HCEC 1CT (cell line): Measurements from ENCODE around the gene POFUT1.

Experiments
- DNase-seq: peaks from one replicate; pipeline ENCODE4 v3.0.0-alpha.2; 2017

Gene POFUT1

DNA sequence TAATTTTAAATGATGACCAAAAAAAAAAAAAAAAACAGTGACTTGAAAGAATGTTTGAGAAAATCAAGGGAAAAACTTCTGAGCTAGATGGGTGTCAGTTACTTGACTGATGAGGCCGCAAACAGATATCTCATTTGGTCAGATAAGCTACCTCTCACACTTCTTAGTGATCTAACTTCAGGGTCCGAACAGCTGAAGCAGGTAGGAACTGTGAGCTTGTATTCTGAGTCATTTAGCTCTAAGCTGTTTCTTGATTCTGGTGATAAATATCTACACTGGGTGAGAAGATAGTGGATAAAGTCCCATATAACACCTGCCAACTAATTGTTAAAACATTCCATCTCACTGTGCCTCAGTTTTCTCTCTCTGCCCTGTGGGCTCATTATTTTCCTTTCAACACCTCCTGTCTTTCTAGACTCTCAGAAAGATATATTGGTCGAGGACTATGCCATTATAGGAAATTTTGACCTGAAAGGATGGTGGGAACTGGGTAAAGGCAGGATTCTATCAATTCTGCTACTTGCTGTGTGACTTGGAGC lies 77.5 kb downstream of the POFUT1 start:
- DNase-seq = no peak

DNA sequence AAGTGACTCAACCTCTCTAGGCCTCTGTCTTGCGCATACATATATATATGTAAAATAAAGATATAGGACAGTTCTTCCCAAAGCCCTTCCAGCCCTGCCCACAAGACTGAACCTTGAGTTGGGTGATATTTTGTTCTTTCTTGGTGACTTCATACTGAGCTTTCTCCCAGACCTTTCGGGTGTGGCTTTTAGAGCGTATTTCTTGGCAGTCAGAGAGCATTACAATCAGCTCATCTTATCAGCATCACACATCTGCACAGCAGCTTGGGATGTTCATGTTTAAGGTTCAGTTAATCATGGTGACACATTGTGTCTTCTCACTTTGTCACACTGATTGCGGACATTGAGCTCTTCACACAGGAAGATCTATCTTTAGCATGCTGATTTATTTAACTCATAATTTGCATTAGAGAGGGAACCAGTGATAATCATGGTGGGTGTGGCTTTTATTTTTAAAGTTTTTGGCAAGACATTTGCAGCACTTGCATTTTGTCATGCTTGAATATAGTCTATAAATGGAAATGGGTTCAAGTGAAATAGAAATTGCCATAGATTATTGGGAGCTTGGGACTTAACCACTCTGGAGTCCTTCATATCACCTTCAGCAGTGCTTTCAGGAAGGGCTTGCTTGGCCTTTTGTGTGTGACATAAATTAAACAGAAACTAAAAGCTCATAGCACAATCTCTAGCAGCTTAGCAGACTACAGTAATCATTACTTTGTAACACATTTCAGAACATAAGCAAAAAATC lies 78.1 kb downstream of the POFUT1 start:
- no peak for DNase-seq

DNA sequence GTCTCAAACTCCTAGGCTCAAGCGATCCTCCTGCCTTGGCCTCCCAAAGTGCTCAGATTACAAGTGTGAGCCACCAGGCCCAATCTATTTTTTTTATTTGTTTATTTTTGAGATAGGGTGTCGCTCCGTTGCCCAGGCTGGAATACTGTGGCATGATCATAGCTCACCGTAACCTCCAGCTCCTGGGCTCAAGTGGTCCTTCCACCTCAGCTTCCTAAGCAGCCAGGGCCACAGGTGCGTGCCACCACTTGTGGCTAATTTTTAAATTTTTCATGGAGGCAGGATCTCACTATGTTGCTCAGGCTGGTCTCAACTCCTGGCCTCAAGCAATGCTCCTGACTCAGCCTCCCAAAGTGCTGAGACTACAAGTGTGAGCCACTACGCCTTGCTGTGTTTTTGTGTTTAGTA lies 79.6 kb downstream of the POFUT1 start:
- DNase-seq = no peak
